ENCODE results near the gene TMEM108.
A peak's percentile ranks its signal among the peaks of the same experiment; 100 is the strongest.

Gene TMEM108

DNA sequence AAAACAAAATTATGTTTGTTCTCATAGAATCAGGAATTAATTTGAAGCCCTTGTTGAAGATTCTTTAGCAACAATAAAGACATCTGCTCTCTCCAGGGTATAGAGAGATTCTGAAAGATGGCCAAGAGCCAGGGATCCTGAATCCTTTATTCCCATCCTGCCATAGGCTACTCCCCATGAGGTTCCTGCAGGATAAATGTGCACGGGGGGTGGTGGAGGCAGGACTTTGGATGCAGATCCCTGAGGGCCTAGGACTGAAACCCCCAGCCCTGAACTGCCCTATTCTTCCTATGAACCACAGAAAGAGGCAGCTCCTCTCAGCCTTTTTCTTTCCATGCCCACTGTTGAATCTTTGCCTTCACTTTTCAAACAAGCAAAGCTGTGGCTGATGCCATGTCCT is 17.1 kb downstream of the TMEM108 start:
- DNase-seq (ENCODE audit: low spot score) = no peak

- DNase-seq (ENCODE audit: low spot score) = peak; percentile 26
Measured at GRCh38 chr3:133058243-133058642, 20.1 kb downstream of the TMEM108 start.

GRCh38 chr3:133058831-133059230 is 20.6 kb downstream of the TMEM108 start:
- DNase-seq (ENCODE audit: low spot score) = no peak

- no peak for DNase-seq (ENCODE audit: low spot score)
Measured at GRCh38 chr3:133065193-133065961, 27.2 kb downstream of the TMEM108 start.

GRCh38 chr3:133066026-133066425 is 27.8 kb downstream of the TMEM108 start:
- DNase-seq (ENCODE audit: low spot score) = no peak

GRCh38 chr3:133069556-133070286 is 31.5 kb downstream of the TMEM108 start:
- no peak for DNase-seq (ENCODE audit: low spot score)

- no peak for DNase-seq (ENCODE audit: low spot score)
Measured at GRCh38 chr3:133074977-133075376, 36.8 kb downstream of the TMEM108 start.

DNA sequence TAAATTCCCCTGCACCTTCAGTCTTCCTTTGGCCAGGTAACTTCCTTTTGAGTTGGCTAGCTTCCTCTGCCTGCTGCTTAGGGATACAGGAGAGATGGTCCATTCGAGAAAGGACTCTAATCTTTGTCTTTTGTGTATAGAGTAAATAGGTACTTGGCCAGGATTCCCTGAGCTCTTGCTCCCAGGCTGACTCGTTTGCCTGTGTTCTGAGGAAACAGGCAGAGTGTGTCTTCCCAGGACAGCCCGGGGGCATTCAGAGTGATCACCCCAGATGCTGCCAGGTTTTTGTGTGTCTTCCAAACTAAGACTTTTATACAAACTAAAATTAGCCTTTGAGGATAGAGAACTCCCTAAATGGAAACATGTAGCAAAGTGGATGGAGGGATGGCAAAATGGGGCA is 39.5 kb downstream of the TMEM108 start:
- no peak for DNase-seq (ENCODE audit: low spot score)

- DNase-seq (ENCODE audit: low spot score) = no peak
Measured at GRCh38 chr3:133079621-133080020, 41.4 kb downstream of the TMEM108 start.

DNA sequence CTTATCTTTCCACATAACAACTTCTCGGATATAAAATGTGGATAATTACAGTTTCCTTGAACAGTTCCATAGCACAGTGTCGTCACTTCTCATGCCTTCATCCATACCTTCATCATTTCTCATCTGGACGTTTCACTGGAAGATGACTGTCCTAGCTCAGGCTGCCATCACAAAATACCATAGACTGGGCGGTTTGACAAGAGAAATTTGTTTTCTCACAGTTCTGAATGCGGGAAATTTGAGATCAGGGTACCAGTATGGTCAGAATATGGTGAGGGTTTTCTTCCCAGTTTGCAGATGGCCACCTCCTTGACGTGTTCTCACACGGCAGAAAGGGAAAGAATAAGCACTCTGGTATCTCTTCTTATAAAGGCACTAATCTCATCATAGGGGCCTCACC is 42.8 kb downstream of the TMEM108 start:
- no peak for DNase-seq (ENCODE audit: low spot score)

DNA sequence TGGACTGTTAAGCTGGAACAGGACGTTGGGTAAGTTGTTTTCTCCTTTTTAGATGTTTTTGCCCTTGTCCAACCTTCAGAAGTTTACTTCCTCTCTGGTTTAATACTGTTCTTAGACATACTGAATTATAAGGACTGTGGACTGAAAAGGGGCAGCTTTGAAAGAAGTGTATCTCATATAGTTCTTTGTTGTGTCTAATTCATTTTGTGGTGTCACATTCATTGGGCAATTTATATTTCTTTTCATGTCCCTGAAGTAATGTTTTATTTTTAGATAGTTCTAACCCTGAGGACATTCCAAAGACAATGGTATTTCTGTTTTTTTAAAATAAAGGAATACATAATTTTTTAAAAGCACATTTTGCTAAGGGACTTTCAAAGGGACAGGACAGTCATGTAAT is 45.2 kb downstream of the TMEM108 start:
- DNase-seq (ENCODE audit: low spot score) = no peak

DNA sequence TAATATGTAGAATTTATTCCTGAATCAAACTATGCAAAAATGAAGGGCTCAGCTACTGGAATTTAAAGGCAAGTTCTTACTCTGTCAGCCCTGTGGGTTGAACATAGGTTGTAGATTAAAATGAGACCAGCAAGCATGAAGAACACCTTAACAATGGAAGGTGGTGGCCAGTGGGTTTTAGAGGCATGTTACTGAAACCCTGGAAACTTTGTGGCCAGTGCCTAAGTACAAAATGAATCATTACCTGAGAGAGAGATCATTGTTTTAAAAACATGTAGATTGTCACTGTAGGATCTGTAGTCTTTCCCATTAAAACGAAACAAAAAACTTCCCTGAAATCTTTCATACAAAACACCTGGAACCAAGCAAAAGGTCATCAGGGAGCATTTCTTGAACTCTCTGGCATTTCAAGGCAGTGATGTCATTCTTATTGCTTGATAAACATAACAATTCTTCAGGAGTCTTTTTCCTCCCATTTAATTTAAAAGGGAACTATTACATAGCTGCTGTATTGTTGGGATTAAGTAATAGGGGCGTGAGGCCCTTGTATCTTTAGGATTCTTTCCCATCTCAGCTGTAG is 51.8 kb downstream of the TMEM108 start:
- no peak for DNase-seq (ENCODE audit: low spot score)

- DNase-seq (ENCODE audit: low spot score) = no peak
Measured at GRCh38 chr3:133092681-133093080, 54.5 kb downstream of the TMEM108 start.

- DNase-seq (ENCODE audit: low spot score) = no peak
Measured at GRCh38 chr3:133093366-133093765, 55.2 kb downstream of the TMEM108 start.

GRCh38 chr3:133096900-133097613 is 58.9 kb downstream of the TMEM108 start:
- DNase-seq (ENCODE audit: low spot score) = no peak

- DNase-seq (ENCODE audit: low spot score) = no peak
Measured at GRCh38 chr3:133103706-133104105, 65.5 kb downstream of the TMEM108 start.

GRCh38 chr3:133106169-133106568 is 68.0 kb downstream of the TMEM108 start:
- no peak for DNase-seq (ENCODE audit: low spot score)

- DNase-seq (ENCODE audit: low spot score) = no peak
Measured at GRCh38 chr3:133112666-133113065, 74.5 kb downstream of the TMEM108 start.

DNA sequence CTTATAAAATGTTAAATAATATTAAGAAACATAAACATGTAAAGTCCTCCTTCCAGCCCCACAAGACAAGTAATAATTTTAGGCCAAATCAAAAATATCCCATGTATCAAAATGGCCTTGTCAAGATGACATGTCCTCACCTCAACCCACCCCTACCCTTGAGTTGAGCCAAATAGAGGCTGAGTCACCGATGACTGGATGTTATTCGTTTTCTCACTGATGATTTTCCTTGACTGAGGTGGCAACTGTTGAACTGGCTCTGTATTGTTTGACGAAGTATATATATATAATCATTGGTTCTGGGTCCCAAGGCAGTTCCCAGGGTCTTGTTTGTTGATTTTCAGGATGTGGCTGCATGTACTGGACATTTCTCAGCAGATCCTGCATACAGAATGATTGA is 75.3 kb downstream of the TMEM108 start:
- no peak for DNase-seq (ENCODE audit: low spot score)

GRCh38 chr3:133113927-133114597 is 75.9 kb downstream of the TMEM108 start:
- DNase-seq (ENCODE audit: low spot score) = no peak

- DNase-seq (ENCODE audit: low spot score) = no peak
Measured at GRCh38 chr3:133115176-133115575, 77.0 kb downstream of the TMEM108 start.

DNA sequence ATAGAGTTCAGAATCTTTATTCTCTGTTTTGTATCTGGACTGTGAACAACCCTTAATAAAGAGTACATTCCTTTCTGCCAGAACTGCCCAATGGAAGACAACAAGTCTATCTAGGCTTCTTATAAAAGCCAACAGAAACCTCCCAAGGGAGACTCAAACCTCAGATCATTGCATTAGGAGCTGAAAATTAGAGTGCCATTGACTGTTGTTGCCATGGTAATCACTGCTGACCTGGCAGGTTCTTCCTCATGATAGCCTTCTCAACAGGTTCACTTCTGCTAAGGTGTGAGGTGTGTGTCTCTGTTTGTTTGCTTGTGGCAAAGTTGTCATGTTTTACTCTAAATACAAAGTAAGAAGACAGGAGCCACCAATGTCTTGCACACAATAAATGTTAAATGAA is 79.2 kb downstream of the TMEM108 start:
- DNase-seq (ENCODE audit: low spot score) = no peak

Measured in iPS-NIHi11 (cell line).